Mucosa of descending colon (tissue), 3 donors: ENCODE measurements around the gene PPM1L. TPM values are rescaled to one million over a fixed set of nuclear protein-coding genes. Genes with fewer than 3 reads are reported as not detected.
A peak's percentile ranks its signal among the peaks of the same experiment; 100 is the strongest.

Experiments used
- ATAC-seq: fragments of 200-7000 bp; cut with Tn5 transposase; one replicate; pipeline ENCODE4 v1.9.1; 2020; ENCODE audit warnings: mild to moderate bottlenecking, moderate library complexity
- DNase-seq, 3 donors: peaks; one replicate each; pipeline ENCODE4 v3.0.0-alpha.2; 2020
- H3K36me3 ChIP-seq: fragments of 200-600 bp; one replicate; pipeline ENCODE4 v1.8.0; 2021; ENCODE audit warnings: low read depth, mild to moderate bottlenecking
- H3K4me1 ChIP-seq: fragments of 200-600 bp; one replicate; pipeline ENCODE4 v1.8.0; 2021; ENCODE audit warnings: low read depth, mild to moderate bottlenecking
- H3K4me3 ChIP-seq: fragments of 200-600 bp; one replicate; pipeline ENCODE4 v1.8.0; 2021; ENCODE audit warnings: mild to moderate bottlenecking
- H3K9me3 ChIP-seq: fragments of 200-600 bp; one replicate; pipeline ENCODE4 v1.8.0; 2021; ENCODE audit warnings: mild to moderate bottlenecking
- CTCF ChIP-seq: fragments of 200-600 bp; IDR thresholded peaks from one replicate; pipeline ENCODE4 v1.8.0; 2022; ENCODE audit warnings: antibody characterized with exemption, mild to moderate bottlenecking
- intact Hi-C, 2 donors: fragments of 100-400 bp; cut with DNase I in 1 of 2; cut with micrococcal nuclease in 1 of 2; formaldehyde crosslinking; loops; one replicate each; pipeline versions ENCODE4 v1.11.0 to v1.11.1; 2022; cut with DNase I, micrococcal nuclease
- total RNA-seq, 3 donors: library from RNA; stranded (reverse); fragmentation: NEBNext Ultra II Directional in 2 of 3; extraction: Animal tissue kit (Norgen Biotek cat#: 25700) in 2 of 3; gene quantifications; one replicate each; pipeline versions ENCODE4 v1.2.1 to v1.2.4, GENCODE V29; 2021 to 2023
- donor health status: DM: no; HTN: no; CAD: no; lungs with moderate emphysema.
- donor health status: DM: no; HTN: no; CAD: no.
- donor health status: DM: no; HTN: yes; CAD: no.

Gene PPM1L
- total RNA-seq, 3 donors from 2014 or later = 16.2 to 47.9 (median 21.6) TPM

- TF ChIP-seq CTCF = no peak
- no peaks in the 10 kb centered on the region for H3K9me3 ChIP-seq
- no peak for ATAC-seq
- no peaks in the 10 kb centered on the region for H3K4me1 ChIP-seq
- no peak for DNase-seq
- H3K36me3 ChIP-seq = no peaks in the 10 kb centered on the region
- H3K4me3 ChIP-seq = no peak overlapping the region
- intact Hi-C loops = no loop called here
These were observed 12.0 kb downstream of the PPM1L start for GRCh38 chr3:160768031-160768430.

- Histone ChIP-seq H3K4me3 (no peak overlapping the region), H3K36me3 (no peaks in the 10 kb centered on the region), H3K9me3 (no peaks in the 10 kb centered on the region), H3K4me1 (no peaks in the 10 kb centered on the region)
- ATAC-seq = peak; percentile 32
- intact Hi-C loops = no loop called here
- no peak for TF ChIP-seq CTCF
- no peak for DNase-seq
These were observed 12.9 kb downstream of the PPM1L start for GRCh38 chr3:160768918-160769317.

GRCh38 chr3:160771811-160772459 is 15.9 kb downstream of the PPM1L start:
- no peak for TF ChIP-seq CTCF

GRCh38 chr3:160773722-160774121 is 17.7 kb downstream of the PPM1L start:
- intact Hi-C loops = no loop called here
- no peaks in the 10 kb centered on the region for H3K36me3 ChIP-seq
- no peak for DNase-seq
- no peak overlapping the region for H3K4me3 ChIP-seq
- no peak for TF ChIP-seq CTCF
- no peak for ATAC-seq
- H3K9me3 ChIP-seq = no peaks in the 10 kb centered on the region
- H3K4me1 ChIP-seq = no peaks in the 10 kb centered on the region

More at GRCh38 chr3:160771811-160772459, 15.9 kb downstream of the PPM1L start:
- DNase-seq (no peak), ATAC-seq (no peak)
- H3K4me3 ChIP-seq = no peak overlapping the region
- H3K4me1 ChIP-seq = no peaks in the 10 kb centered on the region
- H3K9me3 ChIP-seq = no peaks in the 10 kb centered on the region
- intact Hi-C loops = no loop called here
- H3K36me3 ChIP-seq = no peaks in the 10 kb centered on the region

- Histone ChIP-seq H3K4me1 (no peaks in the 10 kb centered on the region), H3K36me3 (no peaks in the 10 kb centered on the region), H3K9me3 (no peaks in the 10 kb centered on the region), H3K4me3 (no peak overlapping the region)
- TF ChIP-seq CTCF = no peak
- DNase-seq (no peak), ATAC-seq (no peak)
- intact Hi-C loops = no loop called here
These were observed 18.1 kb downstream of the PPM1L start for GRCh38 chr3:160774172-160774571.

- ATAC-seq = no peak
- H3K36me3 ChIP-seq = no peaks in the 10 kb centered on the region
- H3K9me3 ChIP-seq = no peaks in the 10 kb centered on the region
- TF ChIP-seq CTCF = no peak
- DNase-seq = no peak
- intact Hi-C loops = no loop called here
- no peak overlapping the region for H3K4me3 ChIP-seq
- no peaks in the 10 kb centered on the region for H3K4me1 ChIP-seq
These were observed 22.4 kb downstream of the PPM1L start for GRCh38 chr3:160778480-160778879.
